H1 (cell line): ENCODE data around the gene GZMM. TPM values are rescaled to one million over a fixed set of nuclear protein-coding genes. Genes with fewer than 3 reads are reported as not detected.
A peak's percentile ranks its signal among the peaks of the same experiment; 100 is the strongest.

Experiments
- CTCF ChIA-PET: fragments of 300-600 bp; sonication (Branson Sonifier 250); formaldehyde crosslinking; loops from one replicate; lab custom pipeline; 2021; ENCODE audit not compliant: partially characterized antibody; lab: Charles Lee
- POLR2A ChIA-PET: fragments of 300-600 bp; sonication (Branson Sonifier 250); formaldehyde crosslinking; loops from one replicate; lab custom pipeline; 2021; ENCODE audit warnings: inconsistent platforms; ENCODE audit not compliant: partially characterized antibody; lab: Charles Lee
- DNase-seq, 2 experiments: peaks; one replicate each; pipeline versions ENCODE4 v3.0.0 to v3.0.0-alpha.2; 2010 to 2022; ENCODE audit warnings: low spot score in 2 of 2, low read depth in 1 of 2, mixed read lengths in 1 of 2
- FAIRE-seq: peaks from 2 replicates; lab custom pipeline; 2011; peaks lifted over from hg19 to GRCh38; lab: Jason Lieb, UNC
- H2AFZ ChIP-seq: 2 replicates; pipeline ENCODE4 v1.8.1; 2012; ENCODE audit warnings: low read length, inconsistent platforms
- H2AK5ac ChIP-seq: 2 replicates; pipeline ENCODE4 v1.6.1; 2013; ENCODE audit warnings: low read depth, low read length
- H2BK120ac ChIP-seq: replicated peaks from 2 replicates; pipeline ENCODE3; 2013; ENCODE audit warnings: low read depth, low read length, inconsistent platforms
- H2BK12ac ChIP-seq: 2 replicates; pipeline ENCODE4 v1.6.1; 2013; ENCODE audit warnings: low read depth, low read length
- H2BK15ac ChIP-seq: 2 replicates; pipeline ENCODE4 v1.6.1; 2013; ENCODE audit warnings: low read length
- H2BK20ac ChIP-seq: 2 replicates; pipeline ENCODE4 v1.6.1; 2013; ENCODE audit warnings: low read length
- H2BK5ac ChIP-seq: 2 replicates; pipeline ENCODE4 v1.6.1; 2013; ENCODE audit warnings: low read depth, low read length
- H3K14ac ChIP-seq: 2 replicates; pipeline ENCODE4 v1.6.1; 2013; ENCODE audit warnings: inconsistent platforms; ENCODE audit not compliant: insufficient read length
- H3K18ac ChIP-seq: 2 replicates; pipeline ENCODE4 v1.6.1; 2013; ENCODE audit warnings: low read length; ENCODE audit errors: extremely low read depth
- H3K23ac ChIP-seq: 2 replicates; pipeline ENCODE4 v1.6.1; 2013; ENCODE audit warnings: inconsistent platforms; ENCODE audit not compliant: insufficient read length
- H3K23me2 ChIP-seq: 2 replicates; pipeline ENCODE4 v1.6.1; 2013; ENCODE audit warnings: low read depth, low read length
- H3K27ac ChIP-seq: 2 replicates; pipeline ENCODE4 v1.6.1; 2011; ENCODE audit warnings: low read depth, low read length, inconsistent platforms
- H3K27me3 ChIP-seq, 4 experiments: replicated peaks in 1 of 4; 1 replicate in 1 of 4; 2 replicates in 3 of 4; pipeline versions ENCODE4 v1.6.1 to v1.8.1; 2011 to 2013; ENCODE audit warnings: low read length in 3 of 4, mild to moderate bottlenecking in 3 of 4, inconsistent platforms in 2 of 4, mixed read lengths in 2 of 4, moderate library complexity in 1 of 4; ENCODE audit not compliant: control insufficient read depth in 3 of 4, insufficient read depth in 3 of 4; ENCODE audit errors: extremely low read depth in 1 of 4
- H3K36me3 ChIP-seq, 4 experiments: 2 replicates each; pipeline versions ENCODE4 v1.6.1 to v1.8.1; 2011 to 2013; ENCODE audit warnings: mild to moderate bottlenecking in 4 of 4, low read length in 3 of 4, moderate library complexity in 2 of 4, control low read depth in 1 of 4, inconsistent platforms in 1 of 4; ENCODE audit not compliant: insufficient read depth in 4 of 4, control insufficient read depth in 2 of 4
- H3K4ac ChIP-seq: replicated peaks from 2 replicates; pipeline ENCODE3; 2013; ENCODE audit warnings: low read length, low read depth, mixed read lengths, inconsistent platforms; ENCODE audit not compliant: insufficient read length
- H3K4me1 ChIP-seq, 4 experiments: replicated peaks in 1 of 4; 1 replicate in 1 of 4; 2 replicates in 3 of 4; pipeline versions ENCODE4 v1.6.1 to v1.8.1; 2011 to 2013; ENCODE audit warnings: low read length in 3 of 4, inconsistent platforms in 2 of 4, mixed read lengths in 1 of 4; ENCODE audit not compliant: insufficient read depth in 4 of 4, control insufficient read depth in 3 of 4
- H3K4me2 ChIP-seq, 2 experiments: 2 replicates each; pipeline versions ENCODE4 v1.6.1 to v1.8.1; 2011 to 2013; ENCODE audit warnings: low read depth in 2 of 2, low read length in 2 of 2, control low read depth in 1 of 2, inconsistent platforms in 1 of 2, mild to moderate bottlenecking in 1 of 2; ENCODE audit not compliant: insufficient read depth in 1 of 2
- H3K4me3 ChIP-seq, 4 experiments: fragments of 200-600, 300-600 bp in 1 of 4; sonication (generic), shearing (Covaris generic), sonication (Bioruptor Twin) in 1 of 4; 2 replicates each; pipeline versions ENCODE4 v1.5.1 to v1.8.1; 2011 to 2016; ENCODE audit warnings: low read length in 4 of 4, low read depth in 3 of 4, control low read depth in 2 of 4, inconsistent platforms in 2 of 4, mild to moderate bottlenecking in 2 of 4, mixed read lengths in 1 of 4, moderate library complexity in 1 of 4; ENCODE audit not compliant: insufficient read depth in 2 of 4; ENCODE audit errors: extremely low read depth in 1 of 4
- H3K56ac ChIP-seq: replicated peaks from 2 replicates; pipeline ENCODE3; 2013; ENCODE audit warnings: low read depth, mild to moderate bottlenecking, mixed read lengths, low read length, inconsistent platforms; ENCODE audit not compliant: insufficient read length
- H3K79me1 ChIP-seq: 2 replicates; pipeline ENCODE4 v1.6.1; 2013; ENCODE audit warnings: low read depth, low read length, control low read depth
- H3K79me2 ChIP-seq, 2 experiments: 2 replicates each; pipeline versions ENCODE4 v1.6.1 to v1.8.1; 2012 to 2013; ENCODE audit warnings: low read length in 2 of 2, mild to moderate bottlenecking in 2 of 2, inconsistent platforms in 1 of 2; ENCODE audit not compliant: insufficient read depth in 2 of 2, control insufficient read depth in 1 of 2
- H3K9ac ChIP-seq, 4 experiments: replicated peaks in 1 of 4; 1 replicate in 1 of 4; 2 replicates in 3 of 4; pipeline versions ENCODE4 v1.6.1 to v1.8.1; 2011 to 2013; ENCODE audit warnings: low read depth in 3 of 4, low read length in 3 of 4, control low read depth in 2 of 4, mild to moderate bottlenecking in 2 of 4, moderate library complexity in 2 of 4, inconsistent platforms in 1 of 4; ENCODE audit errors: extremely low read depth in 1 of 4
- H3K9me3 ChIP-seq, 2 experiments: 2 replicates each; pipeline versions ENCODE4 v1.6.1 to v1.8.1; 2012 to 2013; ENCODE audit warnings: mild to moderate bottlenecking in 2 of 2, moderate library complexity in 2 of 2, control low read depth in 1 of 2, inconsistent platforms in 1 of 2, low read depth in 1 of 2, low read length in 1 of 2, mixed read lengths in 1 of 2; ENCODE audit not compliant: insufficient read depth in 2 of 2
- H4K20me1 ChIP-seq, 2 experiments: replicated peaks in 1 of 2; 2 replicates each; pipeline versions ENCODE3 to v1.8.1; 2011 to 2013; ENCODE audit warnings: inconsistent platforms in 2 of 2, low read length in 2 of 2, mild to moderate bottlenecking in 1 of 2; ENCODE audit not compliant: insufficient read depth in 2 of 2, control insufficient read depth in 1 of 2
- H4K5ac ChIP-seq: 2 replicates; pipeline ENCODE4 v1.6.1; 2013; ENCODE audit warnings: low read length, low read depth, mixed read lengths, inconsistent platforms; ENCODE audit not compliant: insufficient read length
- H4K8ac ChIP-seq: 2 replicates; pipeline ENCODE4 v1.8.0; 2013; ENCODE audit warnings: mild to moderate bottlenecking, moderate library complexity, low read length, inconsistent platforms; ENCODE audit not compliant: insufficient read depth; ENCODE audit errors: extremely low read depth
- H4K91ac ChIP-seq: replicated peaks from 2 replicates; pipeline ENCODE3; 2013; ENCODE audit warnings: low read length, mixed read lengths, inconsistent platforms; ENCODE audit not compliant: insufficient read length
- BACH1 ChIP-seq: IDR thresholded peaks from 2 replicates; pipeline ENCODE4 v1.6.1; 2012; ENCODE audit warnings: low read length, improper control_type of control experiment
- GABPA ChIP-seq: IDR thresholded peaks from 2 replicates; pipeline ENCODE4 v1.6.1; 2011; ENCODE audit warnings: mild to moderate bottlenecking, low read length, moderate library complexity, borderline replicate concordance; ENCODE audit not compliant: insufficient read depth
- KDM4A ChIP-seq: IDR thresholded peaks from one replicate; pipeline ENCODE4 v1.7.1; 2012; ENCODE audit warnings: low read depth, mild to moderate bottlenecking, moderate library complexity, low read length, inconsistent platforms; ENCODE audit not compliant: severe bottlenecking
- KDM5A ChIP-seq: fragments of 200-600 bp; IDR thresholded peaks from 2 replicates; pipeline ENCODE4 v1.7.1; 2012; ENCODE audit warnings: mild to moderate bottlenecking, low read length, inconsistent platforms, mixed read lengths
- RXRA ChIP-seq: IDR thresholded peaks from 2 replicates; pipeline ENCODE4 v1.6.1; 2011; ENCODE audit warnings: low read depth, mild to moderate bottlenecking, low read length, moderate library complexity; ENCODE audit not compliant: insufficient read depth
- TAF1 ChIP-seq: IDR thresholded peaks from 2 replicates; pipeline ENCODE4 v1.6.1; 2011; ENCODE audit warnings: mild to moderate bottlenecking, low read depth, low read length
- WGBS, 2 experiments: shearing (Covaris generic) in 1 of 2; methylation state at CpG; one replicate each; pipeline versions ENCODE4 v1.1.6 to v1.1.7; 2013 to 2015; ENCODE audit warnings: low lambda C conversion rate in 2 of 2, mixed read lengths in 2 of 2, inconsistent platforms in 1 of 2, low coverage in 1 of 2, missing lambda C conversion rate in 1 of 2; ENCODE audit not compliant: insufficient replicate concordance in 2 of 2, insufficient coverage in 1 of 2, insufficient read length in 1 of 2; ENCODE audit errors: extremely low coverage in 1 of 2, missing lambda C conversion rate in 1 of 2; 5-methylcytosine and 5-hydroxymethylcytosine counted together
- polyA plus RNA-seq, 7 experiments: library from polyadenylated mRNA; depleted of rRNA in 3 of 7; stranded (reverse) in 5 of 7; unstranded in 2 of 7; fragments of >200 nt in 5 of 7; fragments of 200-250 nt in 2 of 7; gene quantifications; 1 replicate in 5 of 7; 2 replicates in 1 of 7; 4 replicates in 1 of 7; pipeline versions ENCODE4 v1.2.1 to v1.2.3, GENCODE V29; 2011 to 2013; ENCODE audit warnings: missing spikeins in 2 of 7, mixed read lengths in 2 of 7
- total RNA-seq: library from RNA; stranded (reverse); fragmentation: NEBNext Ultra II Directional; extraction: Animal tissue kit (Norgen Biotek cat#: 25700); gene quantifications from 2 replicates; pipeline ENCODE4 v1.2.1, GENCODE V29; 2021
- TF ChIP-seq, protein P1 (sequence below): IDR thresholded peaks from 2 replicates; pipeline ENCODE4 v1.6.1; 2011; ENCODE audit warnings: low read length, improper control_type of control experiment
- TF ChIP-seq, protein P2 (sequence below): IDR thresholded peaks from 2 replicates; pipeline ENCODE4 v1.6.1; 2012; ENCODE audit warnings: low read length, inconsistent platforms

Gene GZMM
- total and polyA plus RNA-seq, 2 of the 8 experiments (the other 6 are each of a cell fraction or from before 2014, with no cell fraction given) = 0.09 to 0.32 TPM

DNA sequence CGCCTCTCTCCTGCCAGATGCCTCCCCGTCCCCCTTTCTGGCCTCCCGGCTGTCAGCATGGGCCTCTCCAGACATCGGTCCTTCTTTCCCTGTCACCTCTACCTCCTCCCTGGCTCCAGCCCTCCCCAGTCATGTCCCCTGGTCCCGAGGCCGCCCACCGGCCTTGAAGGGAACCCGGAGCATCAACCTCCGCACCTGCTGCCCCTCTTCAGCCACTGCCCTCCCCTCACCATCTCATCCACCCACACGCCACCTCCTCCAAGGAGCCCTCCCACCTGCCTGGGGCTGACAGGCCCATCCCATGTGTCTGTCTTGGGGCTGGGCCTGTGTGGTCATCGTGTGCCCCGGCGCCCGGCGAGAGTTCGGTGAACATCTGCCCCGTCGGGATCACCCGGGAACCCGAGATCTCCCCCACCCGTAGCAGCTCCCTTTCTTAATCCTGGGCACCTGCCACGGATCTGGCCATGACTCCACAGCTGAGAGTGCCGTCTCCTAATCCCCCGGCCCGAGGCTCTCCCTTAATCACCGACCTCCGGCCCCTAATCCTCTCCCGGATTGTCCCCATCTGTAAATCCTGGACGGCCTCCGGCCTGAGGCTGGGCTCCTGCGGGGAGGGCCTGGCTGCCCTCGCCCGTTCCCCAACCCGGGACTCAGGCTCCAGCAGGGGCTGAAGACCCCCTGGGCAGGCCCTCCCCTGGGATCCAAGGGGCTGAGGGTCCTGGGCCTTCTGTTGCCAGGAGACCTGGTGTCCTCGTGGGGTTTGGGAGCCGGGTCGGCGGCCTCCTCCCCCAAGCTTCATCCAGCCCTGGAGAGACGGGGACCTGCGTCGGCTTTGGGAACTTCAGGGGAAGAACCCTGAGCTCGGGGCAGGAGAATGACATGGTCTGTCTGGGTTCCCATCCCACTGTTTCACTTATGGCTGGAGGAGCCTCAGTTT, 51.7 kb downstream of the GZMM start:
- H3K4ac ChIP-seq = no peak overlapping the region
- no peak overlapping the region for H2BK12ac ChIP-seq
- H2AFZ ChIP-seq = no peak overlapping the region
- no peak overlapping the region for H3K4me2 ChIP-seq
- no peak overlapping the region for H2BK15ac ChIP-seq
- no peak overlapping the region for H3K14ac ChIP-seq
- H3K18ac ChIP-seq = no peak overlapping the region
- no peak overlapping the region for H4K91ac ChIP-seq
- no peak overlapping the region for H3K9ac ChIP-seq
- no peak overlapping the region for H2BK120ac ChIP-seq
- H2AK5ac ChIP-seq = no peak overlapping the region
- no peak overlapping the region for H4K5ac ChIP-seq
- peaks cover 4 to 9% of the 10 kb centered on the region in 2 experiments for H4K20me1 ChIP-seq
- no peaks in the 10 kb centered on the region for H3K9me3 ChIP-seq
- FAIRE-seq (no peak), DNase-seq (no peak)
- H2BK20ac ChIP-seq = no peak overlapping the region
- peak overlapping the region; percentile 25 for H4K8ac ChIP-seq
- TF ChIP-seq TAF1 = no peak
- no peak for TF ChIP-seq KDM5A
- TF ChIP-seq KDM4A = no peak
- TF ChIP-seq, protein P1, sequence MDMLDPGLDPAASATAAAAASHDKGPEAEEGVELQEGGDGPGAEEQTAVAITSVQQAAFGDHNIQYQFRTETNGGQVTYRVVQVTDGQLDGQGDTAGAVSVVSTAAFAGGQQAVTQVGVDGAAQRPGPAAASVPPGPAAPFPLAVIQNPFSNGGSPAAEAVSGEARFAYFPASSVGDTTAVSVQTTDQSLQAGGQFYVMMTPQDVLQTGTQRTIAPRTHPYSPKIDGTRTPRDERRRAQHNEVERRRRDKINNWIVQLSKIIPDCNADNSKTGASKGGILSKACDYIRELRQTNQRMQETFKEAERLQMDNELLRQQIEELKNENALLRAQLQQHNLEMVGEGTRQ = no peak
- no peak for TF ChIP-seq BACH1
- TF ChIP-seq, protein P2, sequence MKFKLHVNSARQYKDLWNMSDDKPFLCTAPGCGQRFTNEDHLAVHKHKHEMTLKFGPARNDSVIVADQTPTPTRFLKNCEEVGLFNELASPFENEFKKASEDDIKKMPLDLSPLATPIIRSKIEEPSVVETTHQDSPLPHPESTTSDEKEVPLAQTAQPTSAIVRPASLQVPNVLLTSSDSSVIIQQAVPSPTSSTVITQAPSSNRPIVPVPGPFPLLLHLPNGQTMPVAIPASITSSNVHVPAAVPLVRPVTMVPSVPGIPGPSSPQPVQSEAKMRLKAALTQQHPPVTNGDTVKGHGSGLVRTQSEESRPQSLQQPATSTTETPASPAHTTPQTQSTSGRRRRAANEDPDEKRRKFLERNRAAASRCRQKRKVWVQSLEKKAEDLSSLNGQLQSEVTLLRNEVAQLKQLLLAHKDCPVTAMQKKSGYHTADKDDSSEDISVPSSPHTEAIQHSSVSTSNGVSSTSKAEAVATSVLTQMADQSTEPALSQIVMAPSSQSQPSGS = no peak
- no peak for TF ChIP-seq RXRA
- TF ChIP-seq GABPA = no peak
- H3K36me3 ChIP-seq = peaks cover 0 to 4% (median 0%) of the 10 kb centered on the region in 4 experiments; a peak in 1 of 8 replicates
- ChIA-PET CTCF (interaction anchor here (0.7 to 1.2 kb wide), 2 partner anchors 10 to 31 kb away, joined by 3 read pairs; no protein-coding TSS in a partner anchor), POLR2A (interaction anchor here (0.6 to 1.5 kb wide), 5 partner anchors 19 to 63 kb away, joined by 3 to 6 read pairs (median 3); no protein-coding TSS in a partner anchor)
- no peaks in the 10 kb centered on the region; the same call in 1 of the 2 replicates for H3K23me2 ChIP-seq
- H3K4me3 ChIP-seq = no peak overlapping the region
- 89% methylated on average over 30 of the region's 42 CpGs; no CpG with 5 or more reads in 1 of the 2 experiments for WGBS, 2 experiments
- H2BK5ac ChIP-seq = no peak overlapping the region
- no peaks in the 10 kb centered on the region for H3K79me2 ChIP-seq
- no peak overlapping the region for H3K23ac ChIP-seq
- no peaks in the 10 kb centered on the region for H3K4me1 ChIP-seq
- H3K79me1 ChIP-seq = no peaks in the 10 kb centered on the region
- H3K27me3 ChIP-seq = peaks cover 7 to 21% (median 14%) of the 10 kb centered on the region in 4 experiments
- H3K27ac ChIP-seq = no peak overlapping the region
- no peak overlapping the region for H3K56ac ChIP-seq
